ENCODE data around the gene TFR2. TPM values are rescaled to one million over a fixed set of nuclear protein-coding genes. Genes with fewer than 3 reads are reported as not detected.
A peak's percentile ranks its signal among the peaks of the same experiment; 100 is the strongest.

Gene TFR2
- total and polyA plus RNA-seq, 2 of the 13 experiments (the other 11 are each of a cell fraction or from before 2014, with no cell fraction given), result 36.9 to 64.2 TPM

DNA sequence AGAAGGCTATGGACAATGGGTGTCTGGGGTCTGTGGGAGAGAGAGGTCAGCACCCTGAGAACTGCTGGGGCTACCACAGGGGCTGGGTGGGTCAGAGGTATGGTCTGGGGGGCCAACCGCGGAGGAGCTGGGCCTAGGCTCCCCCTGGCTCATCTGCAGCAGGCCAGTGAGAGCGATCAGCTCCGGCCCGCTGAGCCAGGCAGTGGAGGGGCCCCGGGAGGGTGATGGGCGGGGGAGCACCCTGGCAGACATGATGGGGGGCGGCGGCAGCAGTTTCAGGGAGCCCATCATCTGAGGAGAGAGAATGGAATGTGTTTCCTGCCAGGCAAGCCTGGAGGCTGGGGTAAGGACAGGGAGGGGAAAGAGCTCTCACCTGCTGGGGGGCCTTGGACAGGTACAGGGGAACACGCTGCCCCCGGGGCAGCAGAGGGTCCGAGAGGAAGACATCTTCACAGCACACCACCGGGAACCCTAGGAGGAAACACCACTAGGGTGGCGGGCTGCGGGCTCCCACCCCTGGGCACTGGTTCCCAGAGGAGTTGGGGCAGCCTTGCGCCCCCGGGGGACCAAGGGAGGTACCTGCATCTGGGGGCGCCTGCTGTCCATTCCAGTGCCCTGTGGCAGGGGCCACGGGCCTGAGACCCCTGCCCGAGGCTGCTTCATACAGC is 68.9 kb downstream of the TFR2 start (continued):
- TF ChIP-seq ZNF235 (CRISPR knock-in tag; IDR thresholded peaks at IDR 0.05; ENCODE audit: borderline replicate concordance) (no peak), ZNF20 (CRISPR knock-in tag; IDR thresholded peaks at IDR 0.05) (no peak), HNRNPLL (IDR thresholded peaks at IDR 0.05; ENCODE audit: low read depth, low read length, poor library complexity, severe bottlenecking) (peak; percentile 38), KAT2B (IDR thresholded peaks at IDR 0.05; ENCODE audit: borderline replicate concordance, low read depth, low read length) (no peak), EZH2 (conservative IDR thresholded peaks at IDR 0.05; ENCODE audit: low read depth, low read length) (no peak), MATR3 (CRISPR knock-in tag; IDR thresholded peaks at IDR 0.05) (no peak), ZFP36L1 (CRISPR knock-in tag; IDR thresholded peaks at IDR 0.05) (no peak), ZNF24 (IDR thresholded peaks at IDR 0.05) (no peak), ZNF761 (CRISPR knock-in tag; conservative IDR thresholded peaks at IDR 0.05) (no peak), ZNF550 (CRISPR knock-in tag; IDR thresholded peaks at IDR 0.05; ENCODE audit: borderline replicate concordance) (no peak), TSC22D2 (CRISPR knock-in tag; IDR thresholded peaks at IDR 0.05; ENCODE audit: borderline replicate concordance) (no peak), ZNF430 (CRISPR knock-in tag; IDR thresholded peaks at IDR 0.05) (no peak), GATAD2A (CRISPR knock-in tag; IDR thresholded peaks at IDR 0.05) (no peak), ZMYM3 (CRISPR knock-in tag; IDR thresholded peaks at IDR 0.05) (no peak), TBX3 (IDR thresholded peaks at IDR 0.05; ENCODE audit: borderline replicate concordance) (no peak), MAF1 (CRISPR knock-in tag; IDR thresholded peaks at IDR 0.05; ENCODE audit: borderline replicate concordance) (no peak), TCF7L2 (IDR thresholded peaks at IDR 0.05; ENCODE audit: low read depth, low read length) (no peak)
- TF ChIP-seq, protein P1, sequence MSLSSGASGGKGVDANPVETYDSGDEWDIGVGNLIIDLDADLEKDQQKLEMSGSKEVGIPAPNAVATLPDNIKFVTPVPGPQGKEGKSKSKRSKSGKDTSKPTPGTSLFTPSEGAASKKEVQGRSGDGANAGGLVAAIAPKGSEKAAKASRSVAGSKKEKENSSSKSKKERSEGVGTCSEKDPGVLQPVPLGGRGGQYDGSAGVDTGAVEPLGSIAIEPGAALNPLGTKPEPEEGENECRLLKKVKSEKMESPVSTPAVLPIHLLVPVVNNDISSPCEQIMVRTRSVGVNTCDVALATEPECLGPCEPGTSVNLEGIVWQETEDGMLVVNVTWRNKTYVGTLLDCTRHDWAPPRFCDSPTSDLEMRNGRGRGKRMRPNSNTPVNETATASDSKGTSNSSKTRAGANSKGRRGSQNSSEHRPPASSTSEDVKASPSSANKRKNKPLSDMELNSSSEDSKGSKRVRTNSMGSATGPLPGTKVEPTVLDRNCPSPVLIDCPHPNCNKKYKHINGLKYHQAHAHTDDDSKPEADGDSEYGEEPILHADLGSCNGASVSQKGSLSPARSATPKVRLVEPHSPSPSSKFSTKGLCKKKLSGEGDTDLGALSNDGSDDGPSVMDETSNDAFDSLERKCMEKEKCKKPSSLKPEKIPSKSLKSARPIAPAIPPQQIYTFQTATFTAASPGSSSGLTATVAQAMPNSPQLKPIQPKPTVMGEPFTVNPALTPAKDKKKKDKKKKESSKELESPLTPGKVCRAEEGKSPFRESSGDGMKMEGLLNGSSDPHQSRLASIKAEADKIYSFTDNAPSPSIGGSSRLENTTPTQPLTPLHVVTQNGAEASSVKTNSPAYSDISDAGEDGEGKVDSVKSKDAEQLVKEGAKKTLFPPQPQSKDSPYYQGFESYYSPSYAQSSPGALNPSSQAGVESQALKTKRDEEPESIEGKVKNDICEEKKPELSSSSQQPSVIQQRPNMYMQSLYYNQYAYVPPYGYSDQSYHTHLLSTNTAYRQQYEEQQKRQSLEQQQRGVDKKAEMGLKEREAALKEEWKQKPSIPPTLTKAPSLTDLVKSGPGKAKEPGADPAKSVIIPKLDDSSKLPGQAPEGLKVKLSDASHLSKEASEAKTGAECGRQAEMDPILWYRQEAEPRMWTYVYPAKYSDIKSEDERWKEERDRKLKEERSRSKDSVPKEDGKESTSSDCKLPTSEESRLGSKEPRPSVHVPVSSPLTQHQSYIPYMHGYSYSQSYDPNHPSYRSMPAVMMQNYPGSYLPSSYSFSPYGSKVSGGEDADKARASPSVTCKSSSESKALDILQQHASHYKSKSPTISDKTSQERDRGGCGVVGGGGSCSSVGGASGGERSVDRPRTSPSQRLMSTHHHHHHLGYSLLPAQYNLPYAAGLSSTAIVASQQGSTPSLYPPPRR (CRISPR knock-in tag; IDR thresholded peaks at IDR 0.05; ENCODE audit: borderline replicate concordance), result no peak
- TF ChIP-seq, protein P2, sequence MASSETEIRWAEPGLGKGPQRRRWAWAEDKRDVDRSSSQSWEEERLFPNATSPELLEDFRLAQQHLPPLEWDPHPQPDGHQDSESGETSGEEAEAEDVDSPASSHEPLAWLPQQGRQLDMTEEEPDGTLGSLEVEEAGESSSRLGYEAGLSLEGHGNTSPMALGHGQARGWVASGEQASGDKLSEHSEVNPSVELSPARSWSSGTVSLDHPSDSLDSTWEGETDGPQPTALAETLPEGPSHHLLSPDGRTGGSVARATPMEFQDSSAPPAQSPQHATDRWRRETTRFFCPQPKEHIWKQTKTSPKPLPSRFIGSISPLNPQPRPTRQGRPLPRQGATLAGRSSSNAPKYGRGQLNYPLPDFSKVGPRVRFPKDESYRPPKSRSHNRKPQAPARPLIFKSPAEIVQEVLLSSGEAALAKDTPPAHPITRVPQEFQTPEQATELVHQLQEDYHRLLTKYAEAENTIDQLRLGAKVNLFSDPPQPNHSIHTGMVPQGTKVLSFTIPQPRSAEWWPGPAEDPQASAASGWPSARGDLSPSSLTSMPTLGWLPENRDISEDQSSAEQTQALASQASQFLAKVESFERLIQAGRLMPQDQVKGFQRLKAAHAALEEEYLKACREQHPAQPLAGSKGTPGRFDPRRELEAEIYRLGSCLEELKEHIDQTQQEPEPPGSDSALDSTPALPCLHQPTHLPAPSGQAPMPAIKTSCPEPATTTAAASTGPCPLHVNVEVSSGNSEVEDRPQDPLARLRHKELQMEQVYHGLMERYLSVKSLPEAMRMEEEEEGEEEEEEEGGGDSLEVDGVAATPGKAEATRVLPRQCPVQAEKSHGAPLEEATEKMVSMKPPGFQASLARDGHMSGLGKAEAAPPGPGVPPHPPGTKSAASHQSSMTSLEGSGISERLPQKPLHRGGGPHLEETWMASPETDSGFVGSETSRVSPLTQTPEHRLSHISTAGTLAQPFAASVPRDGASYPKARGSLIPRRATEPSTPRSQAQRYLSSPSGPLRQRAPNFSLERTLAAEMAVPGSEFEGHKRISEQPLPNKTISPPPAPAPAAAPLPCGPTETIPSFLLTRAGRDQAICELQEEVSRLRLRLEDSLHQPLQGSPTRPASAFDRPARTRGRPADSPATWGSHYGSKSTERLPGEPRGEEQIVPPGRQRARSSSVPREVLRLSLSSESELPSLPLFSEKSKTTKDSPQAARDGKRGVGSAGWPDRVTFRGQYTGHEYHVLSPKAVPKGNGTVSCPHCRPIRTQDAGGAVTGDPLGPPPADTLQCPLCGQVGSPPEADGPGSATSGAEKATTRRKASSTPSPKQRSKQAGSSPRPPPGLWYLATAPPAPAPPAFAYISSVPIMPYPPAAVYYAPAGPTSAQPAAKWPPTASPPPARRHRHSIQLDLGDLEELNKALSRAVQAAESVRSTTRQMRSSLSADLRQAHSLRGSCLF (CRISPR knock-in tag; IDR thresholded peaks at IDR 0.05; ENCODE audit: borderline replicate concordance), result no peak
- TF ChIP-seq, protein P3, sequence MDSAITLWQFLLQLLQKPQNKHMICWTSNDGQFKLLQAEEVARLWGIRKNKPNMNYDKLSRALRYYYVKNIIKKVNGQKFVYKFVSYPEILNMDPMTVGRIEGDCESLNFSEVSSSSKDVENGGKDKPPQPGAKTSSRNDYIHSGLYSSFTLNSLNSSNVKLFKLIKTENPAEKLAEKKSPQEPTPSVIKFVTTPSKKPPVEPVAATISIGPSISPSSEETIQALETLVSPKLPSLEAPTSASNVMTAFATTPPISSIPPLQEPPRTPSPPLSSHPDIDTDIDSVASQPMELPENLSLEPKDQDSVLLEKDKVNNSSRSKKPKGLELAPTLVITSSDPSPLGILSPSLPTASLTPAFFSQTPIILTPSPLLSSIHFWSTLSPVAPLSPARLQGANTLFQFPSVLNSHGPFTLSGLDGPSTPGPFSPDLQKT (CRISPR knock-in tag; IDR thresholded peaks at IDR 0.05; ENCODE audit: borderline replicate concordance), result no peak
